GM21737 (cell line): Measurements from ENCODE around the gene PCDH1.
"Not testable (repeated sequence)": the region's sequence is repeated elsewhere in the genome, so short reads cannot be mapped to it uniquely, and the experiment has no call there.

Source experiments
- ATAC-seq: cut with Tn5 transposase; IDR thresholded peaks from one replicate; pipeline ENCODE4 v1.9.1; 2021; ENCODE audit warnings: mild to moderate bottlenecking, moderate library complexity; ENCODE audit not compliant: unreplicated experiment

Gene PCDH1

DNA sequence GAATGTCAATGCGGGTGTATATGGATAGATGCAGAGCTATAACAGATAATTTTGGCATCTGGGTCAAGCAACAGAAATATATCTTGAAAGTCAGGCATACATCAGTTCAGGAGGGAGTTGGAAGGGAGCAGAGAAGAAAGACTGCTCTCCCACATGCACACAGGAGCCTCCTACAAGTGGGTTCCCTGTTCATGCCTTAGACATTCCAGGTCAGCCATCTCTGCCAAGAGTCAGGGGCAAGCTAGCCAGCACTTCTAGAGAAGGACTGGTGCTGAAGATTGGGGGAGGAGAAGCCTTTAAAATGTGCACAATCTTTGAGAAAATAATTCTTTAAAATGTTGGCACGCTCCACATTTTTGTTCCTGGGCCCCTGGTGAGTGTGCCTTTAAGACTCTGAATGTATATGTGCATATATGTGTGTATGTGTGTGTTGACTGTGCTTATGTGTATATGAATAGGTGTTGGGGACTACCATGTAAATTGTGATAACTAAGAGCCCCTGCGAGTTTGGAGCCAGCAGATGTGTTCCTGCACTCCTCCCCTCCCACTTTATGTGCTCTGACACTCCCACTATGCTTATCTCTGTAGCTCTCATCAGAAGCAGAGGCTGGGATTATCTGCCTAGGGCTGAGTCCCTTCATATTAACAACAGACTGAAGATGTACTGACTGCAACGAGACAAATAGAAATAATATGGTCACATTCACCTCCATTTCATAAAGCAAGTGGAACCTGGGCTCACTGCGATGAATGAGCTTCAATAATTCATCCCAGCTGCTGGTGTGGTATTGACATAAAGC lies 24.0 kb upstream of the PCDH1 start:
- no peak for ATAC-seq

DNA sequence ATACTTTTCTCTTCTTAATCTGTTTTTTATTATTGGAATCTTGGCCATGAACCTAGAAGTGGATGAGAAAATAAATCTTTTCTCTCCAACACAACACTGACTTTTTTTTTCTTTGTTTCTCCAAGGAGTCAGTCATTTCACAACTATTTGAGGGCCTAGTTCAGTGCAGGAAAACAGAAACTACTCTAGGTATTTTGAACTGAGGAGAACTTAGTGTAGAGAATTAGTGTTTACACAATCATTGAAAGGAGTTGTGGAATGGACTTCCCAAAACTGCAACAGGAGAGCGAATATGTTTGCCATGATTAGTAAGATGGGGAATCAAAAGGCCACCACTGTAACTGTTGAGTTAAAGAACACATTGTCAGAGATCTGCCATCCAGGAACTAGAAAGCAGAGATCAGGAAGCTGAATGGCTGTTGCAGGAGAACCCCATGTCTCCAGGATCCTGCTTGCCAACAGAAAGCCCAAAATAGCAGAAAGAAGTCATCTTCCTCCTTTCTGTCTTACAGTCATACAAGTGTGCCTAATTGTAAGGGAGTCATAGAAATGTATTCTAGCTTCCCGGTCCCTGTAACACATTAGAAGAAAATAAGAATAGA lies 20.3 kb upstream of the PCDH1 start:
- no peak for ATAC-seq

DNA sequence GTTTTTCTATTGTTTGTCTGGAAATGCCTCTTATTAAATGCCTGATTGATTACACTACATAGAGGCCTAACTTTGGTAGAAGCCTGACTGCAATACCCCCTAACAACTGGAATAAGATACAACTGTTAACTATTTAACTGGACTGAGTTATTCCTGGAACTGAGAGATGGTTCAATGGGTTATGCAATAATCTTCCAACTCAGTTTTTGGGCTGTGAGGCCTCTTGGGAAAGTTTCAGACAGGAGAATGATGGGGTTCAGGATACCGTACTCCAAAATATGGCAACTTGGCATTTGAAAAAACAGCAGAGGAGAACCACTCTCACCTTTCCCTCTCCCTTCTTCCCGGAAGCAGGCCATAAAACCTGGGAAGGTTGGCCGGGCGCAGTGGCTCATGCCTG lies 19.2 kb upstream of the PCDH1 start:
- ATAC-seq = no peak

DNA sequence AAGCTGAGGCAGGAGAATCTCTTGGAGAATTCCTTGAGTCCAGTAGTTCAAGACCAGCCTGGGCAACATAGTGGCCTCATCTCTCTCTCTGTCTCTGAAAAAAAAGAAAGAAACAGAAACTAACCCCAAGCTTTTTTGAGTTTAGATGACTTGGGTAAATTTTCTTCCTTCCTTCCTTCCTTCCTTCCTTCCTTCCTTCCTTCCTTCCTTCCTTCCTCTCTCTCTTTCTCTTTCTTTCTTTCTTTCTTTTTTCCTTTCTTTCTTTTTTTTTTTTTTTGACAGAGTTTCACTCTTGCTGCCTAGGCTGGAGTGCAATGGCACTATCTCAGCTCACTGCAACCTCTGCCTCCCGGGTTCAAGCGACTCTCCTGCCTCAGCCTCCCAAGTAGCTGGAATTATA lies 12.2 kb upstream of the PCDH1 start:
- ATAC-seq = not testable (repeated sequence)

DNA sequence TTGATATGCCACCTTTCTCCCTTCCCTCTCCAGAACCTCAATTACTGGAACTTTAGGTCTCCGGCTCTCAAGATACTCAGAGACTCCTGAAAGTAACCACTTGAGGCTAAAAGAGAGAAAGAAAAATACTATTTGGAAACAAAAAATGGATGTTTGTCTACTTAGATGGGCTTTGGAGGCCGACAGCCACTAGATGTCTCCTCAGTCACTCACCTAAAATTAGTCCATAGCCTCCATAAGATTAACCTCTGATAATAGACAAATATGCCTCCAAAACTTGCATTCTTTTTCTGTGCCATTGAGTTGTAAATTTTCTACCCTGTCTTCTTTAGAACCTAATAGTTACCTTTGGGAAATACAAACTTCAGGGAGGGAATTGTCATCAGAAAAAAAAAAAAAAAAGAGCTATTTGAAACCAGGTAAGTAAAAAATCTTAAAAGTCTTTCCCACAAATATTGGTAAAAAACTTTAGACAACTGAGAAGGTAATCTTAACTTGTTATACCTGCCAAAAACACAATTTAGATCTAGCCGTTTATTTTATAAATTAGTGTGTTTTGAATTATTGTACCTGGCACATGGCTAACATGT lies 11.2 kb upstream of the PCDH1 start:
- ATAC-seq = no peak

DNA sequence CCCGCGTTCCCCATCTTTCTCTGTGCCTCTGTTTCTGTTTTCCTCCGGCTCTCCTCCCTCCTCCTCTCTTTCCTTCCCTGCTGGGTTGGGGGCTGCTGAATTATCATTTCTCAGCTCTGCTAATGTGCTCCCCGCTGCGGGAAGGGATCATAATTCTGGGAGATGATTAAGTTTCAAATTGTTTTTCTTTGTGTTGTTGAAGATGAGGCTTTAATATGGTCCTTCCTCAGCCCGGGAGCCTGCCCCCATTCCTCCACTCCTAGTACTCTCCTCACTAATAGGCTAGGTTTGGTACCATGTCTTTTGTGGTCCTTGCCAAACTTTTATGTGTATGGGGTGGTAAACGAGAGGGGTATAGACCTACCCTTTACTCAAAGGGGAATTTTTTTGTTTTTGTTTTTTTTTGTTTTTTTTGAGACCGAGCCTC lies 5.7 kb upstream of the PCDH1 start:
- ATAC-seq = no peak

DNA sequence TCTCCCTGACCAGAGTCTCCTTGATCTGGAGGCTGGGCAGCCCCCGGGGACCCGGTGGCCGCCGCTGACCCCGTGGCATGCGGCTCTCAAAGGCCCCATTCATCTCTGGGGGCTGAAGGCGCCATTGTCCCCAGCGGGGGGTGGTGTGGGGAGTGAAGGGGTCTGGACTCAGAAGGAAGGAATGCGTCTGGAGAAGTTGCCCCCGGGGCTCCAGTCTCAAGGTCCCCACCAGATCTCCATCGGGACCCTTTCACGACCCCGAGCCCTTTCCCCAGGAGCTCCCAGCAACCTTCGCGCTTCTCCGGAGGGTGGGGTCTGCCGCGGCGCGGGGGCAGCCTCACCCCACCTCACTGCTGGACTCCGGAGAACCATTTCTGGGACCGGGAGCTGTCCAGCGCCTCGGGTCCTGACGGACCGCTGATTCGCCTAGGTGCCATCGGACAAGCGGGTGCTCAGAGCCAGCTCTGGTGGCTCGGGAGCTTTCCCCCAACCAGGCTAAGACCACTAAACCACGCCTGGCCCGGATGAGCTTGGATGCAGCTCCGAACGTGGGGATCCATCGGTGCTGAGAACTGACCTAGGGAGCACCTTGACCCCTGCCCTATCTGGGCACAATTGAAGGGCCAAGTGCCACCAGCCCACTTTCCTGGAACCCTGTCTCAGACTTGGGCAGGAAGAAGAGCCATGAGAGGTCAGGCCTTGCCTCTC lies 5.1 kb upstream of the PCDH1 start:
- ATAC-seq = no peak

DNA sequence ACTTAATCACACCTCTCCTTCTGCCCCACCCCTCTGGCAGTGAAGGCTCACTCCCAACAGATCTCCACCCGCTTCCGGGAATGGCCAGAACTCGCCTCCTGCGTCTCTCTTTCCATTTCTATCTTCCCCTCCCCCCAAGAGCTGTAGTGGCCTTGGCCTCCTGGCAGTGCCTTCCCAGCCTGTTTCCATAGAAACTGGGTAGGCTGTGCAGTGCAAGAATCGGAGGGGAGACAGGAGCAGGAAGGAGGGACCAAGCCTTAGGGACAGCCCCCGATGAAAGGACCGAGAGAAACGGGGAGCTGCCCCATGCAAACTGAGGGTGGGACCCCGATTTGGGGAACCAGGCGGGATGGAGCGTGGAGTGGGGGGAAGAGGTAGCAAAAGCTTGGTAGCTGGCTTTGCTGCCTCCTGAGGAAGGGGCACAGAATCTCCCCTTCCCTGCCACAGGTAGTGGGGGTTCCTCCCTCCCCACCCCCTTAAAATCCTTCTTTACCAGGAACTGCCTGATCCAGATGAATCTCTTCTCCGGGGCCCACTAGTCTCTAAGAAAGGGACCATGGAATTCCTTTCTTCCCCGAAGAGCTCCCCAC lies 4.5 kb upstream of the PCDH1 start:
- no peak for ATAC-seq

DNA sequence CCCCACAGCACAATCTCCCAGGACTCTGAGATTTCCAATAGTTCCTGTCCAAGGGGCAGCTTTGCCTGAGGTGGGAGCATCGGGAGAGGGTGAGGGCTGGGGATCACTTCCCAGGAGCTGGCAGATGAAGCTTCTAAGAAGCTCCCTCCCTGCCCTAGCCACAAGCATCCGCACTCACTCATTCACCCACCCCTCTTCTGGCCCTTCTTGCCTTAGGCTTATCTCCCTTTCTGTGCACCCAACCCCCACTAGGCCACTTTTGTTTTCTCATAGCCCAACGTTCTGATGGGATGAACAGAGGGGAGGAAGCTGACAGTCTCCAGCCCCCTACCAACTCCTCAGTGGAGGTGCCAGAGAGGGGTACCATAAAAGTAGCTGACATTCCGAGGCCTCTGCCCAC lies 3.7 kb upstream of the PCDH1 start:
- ATAC-seq = no peak

- ATAC-seq = no peak
These were observed 3.0 kb upstream of the PCDH1 start for GRCh38 chr5:141880961-141881801.

- ATAC-seq = no peak
These were observed 1.9 kb upstream of the PCDH1 start for GRCh38 chr5:141879941-141880738.

GRCh38 chr5:141879426-141879759 lies 1.2 kb upstream of the PCDH1 start:
- no peak for ATAC-seq

- peak; percentile 79 for ATAC-seq
These were observed 658 bp upstream of the PCDH1 start for GRCh38 chr5:141878711-141879425.

DNA sequence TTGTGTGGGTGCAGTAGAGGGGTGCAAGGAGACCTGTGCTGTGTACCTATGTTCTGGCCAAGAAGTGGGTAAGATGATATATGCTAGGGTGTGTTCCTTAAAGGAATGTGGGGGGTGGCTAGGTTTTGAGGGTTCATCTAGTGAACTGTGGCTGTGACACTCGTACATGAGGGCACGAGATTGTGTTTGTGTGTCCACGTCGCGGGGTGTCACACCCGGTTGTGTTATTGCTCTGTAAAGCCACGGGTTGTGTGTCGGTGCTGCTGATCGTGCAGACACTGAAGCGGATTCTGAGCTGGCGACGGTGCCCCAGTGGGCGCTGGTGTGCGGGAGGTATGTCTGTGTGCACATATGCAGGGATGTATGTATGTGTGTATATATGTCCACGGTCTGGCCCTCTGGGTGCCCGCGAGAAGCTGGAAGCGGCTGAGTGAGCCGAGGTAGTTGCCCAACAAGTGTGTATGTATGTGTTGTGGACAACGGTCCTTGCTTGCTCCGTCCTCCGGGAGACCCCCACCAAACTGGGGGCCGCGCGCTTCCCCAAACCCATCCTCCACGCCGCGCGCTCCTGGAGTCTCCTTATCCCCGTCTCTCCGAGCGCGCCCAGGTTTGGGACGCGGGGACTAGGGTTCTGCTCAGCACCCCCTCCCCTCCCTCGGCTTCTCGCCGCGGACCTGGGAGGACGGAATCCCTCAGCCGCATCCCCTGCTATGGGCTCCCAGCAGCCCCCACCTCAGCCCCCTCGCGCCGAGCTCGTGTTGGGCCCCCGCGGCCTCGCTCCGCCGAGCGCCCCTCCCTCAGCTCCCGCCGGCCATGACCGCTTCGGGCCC lies 639 bp downstream of the PCDH1 start:
- no peak for ATAC-seq

DNA sequence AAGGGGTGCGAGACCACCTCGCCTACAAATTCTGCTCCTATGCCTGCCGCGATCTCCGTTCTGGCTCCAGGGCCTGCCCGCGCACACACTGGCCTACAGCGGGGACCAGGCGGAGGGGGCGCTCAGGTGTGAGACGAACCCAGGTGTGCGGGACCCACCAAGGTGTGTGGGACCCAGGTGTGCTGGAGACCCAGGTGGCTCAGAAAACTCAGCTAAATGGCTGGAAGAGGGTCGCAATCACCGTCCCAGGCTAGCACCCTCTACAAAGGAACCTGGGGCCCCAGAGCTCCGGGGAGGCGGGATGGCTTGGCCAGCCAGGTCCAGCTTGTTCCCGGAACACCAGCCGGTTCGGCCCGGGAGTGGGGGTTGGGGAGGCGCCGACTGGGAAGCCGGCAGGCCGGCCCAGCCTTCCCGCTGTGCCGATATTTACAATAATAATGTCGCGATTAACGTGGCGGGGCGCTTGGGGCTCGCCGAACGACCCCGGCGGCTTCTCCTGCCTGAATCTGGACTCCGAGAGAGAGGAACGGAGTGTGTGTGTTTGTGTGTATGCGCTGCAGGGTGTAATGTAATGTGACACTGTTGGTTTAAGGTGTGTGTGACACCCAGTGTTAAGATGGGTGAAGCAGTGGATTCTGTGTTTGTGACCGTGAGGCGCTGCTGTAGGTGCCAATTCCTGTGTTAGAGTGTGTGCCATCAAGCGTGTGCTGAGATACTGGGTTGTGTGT lies 1.4 kb downstream of the PCDH1 start:
- ATAC-seq = no peak

- no peak for ATAC-seq
These were observed 2.2 kb downstream of the PCDH1 start for GRCh38 chr5:141875795-141876627.
